Measurements from ENCODE around the gene AADACL4. TPM values are rescaled to one million over a fixed set of nuclear protein-coding genes. Genes with fewer than 3 reads are reported as not detected.

The AADACL4 gene
- total RNA-seq (2012; rRNA removed): not detected in 2 replicates

DNA sequence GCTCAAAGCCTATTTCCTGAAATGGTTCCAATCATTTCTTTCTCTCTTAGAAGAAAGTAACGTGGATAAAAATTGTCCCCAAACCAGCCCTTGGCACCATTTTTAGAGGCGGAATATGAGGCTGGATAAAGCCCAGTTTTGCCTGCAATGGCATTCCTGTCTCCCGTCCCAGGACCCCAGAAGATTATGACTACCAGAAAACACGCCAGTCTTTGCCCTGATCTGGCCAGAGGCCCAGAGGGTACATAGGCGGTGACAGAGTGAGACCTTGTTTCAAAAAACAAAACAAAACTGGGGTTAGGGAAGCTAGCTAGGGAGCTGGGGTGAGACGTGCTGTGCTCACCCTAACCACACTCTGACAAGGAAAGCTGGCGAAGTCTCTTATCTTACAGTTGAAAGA, at the start of gene AADACL4:
TSS of gene AADACL4 (plus strand) at position 301 of the 400 bp plus-strand sequence. CDS start 462 bp downstream, outside the sequence.
- Histone ChIP-seq H3K36me3 (ENCODE audit: insufficient read depth, low read length) (no peaks in the 10 kb centered on the region), H3K9ac (ENCODE audit: low read depth, low read length) (no peak within 1 kb of the TSS)

DNA sequence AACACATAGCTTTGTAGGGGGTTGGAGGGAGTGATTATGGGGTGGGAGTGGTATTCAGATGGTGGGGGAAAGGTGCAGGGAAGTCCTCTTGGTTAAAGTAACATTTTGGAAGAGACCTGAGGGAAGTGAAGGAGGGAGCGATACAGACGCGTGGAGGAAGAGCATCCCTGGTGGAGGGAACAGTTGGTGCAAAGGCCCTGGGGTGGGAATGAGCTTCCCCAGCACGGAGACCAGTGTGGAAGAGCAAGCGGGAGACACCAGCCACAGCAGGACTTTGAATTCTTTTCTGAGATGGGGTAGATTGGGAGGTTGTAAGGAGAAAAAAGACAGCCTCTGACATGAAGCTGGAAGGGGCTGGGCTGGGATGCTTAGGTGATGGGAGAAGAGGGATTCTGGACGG, 49.4 kb upstream of the AADACL4 start:
- Histone ChIP-seq H3K4me2 (ENCODE audit: low read length) (peak overlapping the region; percentile 70), H3K36me3 (ENCODE audit: insufficient read depth, low read length) (no peaks in the 10 kb centered on the region), H3K27me3 (ENCODE audit: control insufficient read depth, insufficient read depth, low read length) (peaks cover 50% of the 10 kb centered on the region), H3K4me3 (ENCODE audit: low read length) (no peak overlapping the region), H3K9me3 (replicated peaks; ENCODE audit: low read length) (no peaks in the 10 kb centered on the region), H3K4me1 (ENCODE audit: control insufficient read depth, insufficient read depth, low read length) (peaks cover 37% of the 10 kb centered on the region), H3K9ac (ENCODE audit: low read depth, low read length) (no peak overlapping the region)

More for the DNA sequence above, at the start of gene AADACL4:
- H3K4me3 ChIP-seq (ENCODE audit: low read length): no peak within 1 kb of the TSS
- H3K4me2 ChIP-seq (ENCODE audit: low read length): no peak within 1 kb of the TSS
- peaks cover 28% of the 10 kb centered on the region for H3K27me3 ChIP-seq (ENCODE audit: control insufficient read depth, insufficient read depth, low read length)
- H3K4me1 ChIP-seq (ENCODE audit: control insufficient read depth, insufficient read depth, low read length): no peaks in the 10 kb centered on the region
- peaks cover 17% of the 10 kb centered on the region for H3K9me3 ChIP-seq (replicated peaks; ENCODE audit: low read length)

DNA sequence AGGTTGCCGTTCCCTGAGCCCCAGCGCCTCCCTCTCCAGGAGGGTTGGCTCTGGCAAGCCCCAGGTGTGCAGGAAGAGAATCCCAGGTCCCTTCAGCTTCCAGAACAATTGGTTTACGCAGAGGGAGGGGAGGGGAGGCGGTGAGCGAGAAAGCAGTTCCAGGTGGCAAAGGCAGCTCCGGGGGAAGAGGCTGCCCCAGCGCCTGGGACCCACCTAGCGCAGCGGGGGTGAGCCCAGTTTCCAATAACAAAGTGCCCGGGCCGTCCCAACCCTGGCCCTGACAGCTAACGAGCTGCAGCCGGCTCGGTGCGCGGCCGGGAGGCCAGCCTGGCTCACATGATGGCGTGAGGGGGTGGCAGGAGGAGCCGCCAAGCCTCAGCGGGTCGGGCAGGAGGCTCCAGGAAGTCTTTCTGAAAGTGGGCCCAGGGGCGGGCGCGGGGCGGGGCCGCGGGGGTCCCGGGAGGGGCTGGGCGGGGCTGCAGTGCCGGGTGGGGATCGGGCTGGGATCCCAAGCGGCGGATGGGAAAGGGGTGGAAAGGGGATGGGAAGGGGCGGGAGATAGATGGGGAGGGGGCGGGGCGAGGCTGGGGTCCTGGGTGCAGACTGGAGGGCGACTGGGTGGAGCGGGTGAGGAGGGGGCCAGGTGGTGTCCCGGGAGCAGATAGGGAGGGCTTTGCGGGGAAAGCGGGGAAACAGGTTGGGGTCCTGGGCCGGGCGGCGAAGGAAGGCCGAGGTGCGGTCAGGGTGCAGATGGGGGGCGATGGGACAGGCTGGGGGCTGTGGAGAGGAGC, 48.7 kb upstream of the AADACL4 start:
- H3K4me3 ChIP-seq (ENCODE audit: low read length): peak overlapping the region; percentile 41

DNA sequence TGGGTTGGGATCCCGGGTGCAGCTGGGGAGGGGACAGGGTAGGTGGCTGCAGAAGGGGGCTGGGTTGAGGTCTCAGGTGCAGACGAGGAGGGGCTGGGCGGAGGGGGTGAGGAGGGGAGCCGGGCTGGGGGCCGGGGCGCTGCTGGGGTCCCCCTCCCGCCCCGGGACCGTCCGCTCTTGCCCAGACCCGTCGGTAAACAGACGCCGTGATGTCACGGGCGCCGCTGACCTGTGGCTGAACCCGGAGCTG, 48.2 kb upstream of the AADACL4 start:
- H3K27me3 ChIP-seq (ENCODE audit: control insufficient read depth, insufficient read depth, low read length): peaks cover 55% of the 10 kb centered on the region
- no peaks in the 10 kb centered on the region for H3K9me3 ChIP-seq (replicated peaks; ENCODE audit: low read length)
- peak overlapping the region; percentile 60 for H3K4me3 ChIP-seq (ENCODE audit: low read length)
- H3K9ac ChIP-seq (ENCODE audit: low read depth, low read length): no peak overlapping the region
- peak overlapping the region; percentile 88 for H3K4me2 ChIP-seq (ENCODE audit: low read length)
- H3K4me1 ChIP-seq (ENCODE audit: control insufficient read depth, insufficient read depth, low read length): peaks cover 41% of the 10 kb centered on the region
- H3K36me3 ChIP-seq (ENCODE audit: insufficient read depth, low read length): no peaks in the 10 kb centered on the region

More for the DNA sequence above, 48.7 kb upstream of the AADACL4 start:
- Histone ChIP-seq H3K9ac (ENCODE audit: low read depth, low read length) (peak overlapping the region; percentile 24), H3K4me2 (ENCODE audit: low read length) (peak overlapping the region; percentile 70), H3K27me3 (ENCODE audit: control insufficient read depth, insufficient read depth, low read length) (peaks cover 53% of the 10 kb centered on the region), H3K9me3 (replicated peaks; ENCODE audit: low read length) (no peaks in the 10 kb centered on the region), H3K4me1 (ENCODE audit: control insufficient read depth, insufficient read depth, low read length) (peaks cover 38% of the 10 kb centered on the region), H3K36me3 (ENCODE audit: insufficient read depth, low read length) (no peaks in the 10 kb centered on the region)

DNA sequence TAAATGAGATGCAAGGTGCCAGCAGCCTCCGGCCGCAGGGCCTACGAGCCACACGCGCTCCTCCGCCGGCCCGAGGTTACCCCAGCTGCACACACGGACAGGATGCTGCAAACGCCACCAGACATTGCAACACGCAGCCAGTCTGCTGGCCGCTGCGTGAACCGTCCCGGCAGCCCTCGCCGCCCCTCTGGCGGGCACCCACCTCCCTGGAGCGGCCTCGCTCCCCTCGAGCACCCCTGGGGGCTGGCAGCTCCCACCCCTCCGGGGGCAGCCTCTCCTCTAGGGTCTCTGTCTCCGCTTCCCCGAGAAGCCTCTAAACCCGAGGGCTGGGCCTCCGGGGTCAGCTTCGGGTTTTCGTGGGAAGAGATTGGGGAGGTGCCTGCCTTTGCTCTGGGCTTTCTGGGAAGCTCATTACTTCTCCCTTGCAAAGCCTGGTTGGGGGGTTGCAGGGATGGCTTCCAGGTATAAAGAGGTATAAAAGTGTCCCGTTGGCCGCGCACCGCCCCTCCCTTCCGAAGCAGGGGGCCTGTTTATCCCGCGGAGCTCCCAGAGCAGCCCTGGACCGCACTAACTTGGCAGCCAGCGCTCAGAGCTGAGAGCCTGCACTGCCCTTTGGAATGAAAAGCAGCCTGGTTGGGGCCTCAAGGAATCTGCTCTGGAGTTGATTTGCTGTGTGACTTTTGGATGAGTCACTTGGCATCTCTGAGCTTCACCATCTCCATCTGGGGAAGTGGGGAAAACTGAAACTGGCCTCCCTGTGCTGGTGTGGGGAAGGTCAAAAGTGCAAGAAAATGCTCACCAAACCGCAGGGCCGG, 47.7 kb upstream of the AADACL4 start:
- H3K4me3 ChIP-seq (ENCODE audit: low read length): peak overlapping the region; percentile 60
- H3K4me2 ChIP-seq (ENCODE audit: low read length): peak overlapping the region; percentile 88
- no peaks in the 10 kb centered on the region for H3K36me3 ChIP-seq (ENCODE audit: insufficient read depth, low read length)
- peak overlapping the region; percentile 75 for H3K9ac ChIP-seq (ENCODE audit: low read depth, low read length)
- no peaks in the 10 kb centered on the region for H3K9me3 ChIP-seq (replicated peaks; ENCODE audit: low read length)
- H3K27me3 ChIP-seq (ENCODE audit: control insufficient read depth, insufficient read depth, low read length): peaks cover 51% of the 10 kb centered on the region
- H3K4me1 ChIP-seq (ENCODE audit: control insufficient read depth, insufficient read depth, low read length): peaks cover 39% of the 10 kb centered on the region

DNA sequence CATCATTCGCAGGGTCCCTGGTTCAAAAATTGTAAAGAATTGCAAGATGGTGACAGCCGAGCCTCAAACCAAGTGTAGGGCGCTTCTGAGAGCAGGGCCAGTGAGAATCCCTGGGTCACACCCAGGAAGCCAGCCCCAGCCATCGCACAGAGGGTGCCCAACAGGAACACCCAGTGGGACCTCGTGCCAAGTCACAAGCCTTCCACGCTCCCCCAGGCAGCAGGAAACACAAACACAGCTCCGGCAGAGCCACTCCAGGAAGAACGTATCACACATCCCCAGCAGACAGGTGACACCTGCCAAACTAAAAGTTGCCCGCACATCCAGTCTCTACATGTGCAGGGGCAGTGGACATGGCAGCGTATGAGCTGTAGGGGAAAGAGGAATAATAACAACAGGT, 46.1 kb upstream of the AADACL4 start:
- Histone ChIP-seq H3K27me3 (ENCODE audit: control insufficient read depth, insufficient read depth, low read length) (peaks cover 36% of the 10 kb centered on the region), H3K9ac (ENCODE audit: low read depth, low read length) (no peak overlapping the region), H3K4me1 (ENCODE audit: control insufficient read depth, insufficient read depth, low read length) (peaks cover 51% of the 10 kb centered on the region), H3K4me2 (ENCODE audit: low read length) (no peak overlapping the region), H3K36me3 (ENCODE audit: insufficient read depth, low read length) (no peaks in the 10 kb centered on the region), H3K4me3 (ENCODE audit: low read length) (no peak overlapping the region), H3K9me3 (replicated peaks; ENCODE audit: low read length) (no peaks in the 10 kb centered on the region)

DNA sequence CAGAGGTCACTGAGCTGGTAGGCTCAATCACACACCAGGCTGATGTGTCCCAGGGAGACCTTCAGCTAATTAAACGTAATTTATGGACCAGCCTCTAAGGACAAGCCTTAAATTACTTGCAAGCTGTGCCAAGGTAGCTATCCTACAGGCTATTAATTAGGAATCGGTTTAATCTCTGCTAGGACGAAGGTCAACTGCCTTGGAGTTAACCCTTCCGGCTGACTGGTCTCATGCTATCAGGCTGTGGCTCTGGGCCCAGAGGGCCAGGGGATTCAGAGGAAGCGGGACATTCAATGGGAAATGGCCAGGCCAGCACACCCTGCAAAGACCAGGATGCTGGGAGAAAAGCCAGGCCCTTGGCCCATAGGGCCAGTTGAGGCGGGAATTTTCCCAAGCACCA, 44.9 kb upstream of the AADACL4 start:
- Histone ChIP-seq H3K36me3 (ENCODE audit: insufficient read depth, low read length) (no peaks in the 10 kb centered on the region), H3K9ac (ENCODE audit: low read depth, low read length) (no peak overlapping the region), H3K9me3 (replicated peaks; ENCODE audit: low read length) (no peaks in the 10 kb centered on the region), H3K4me2 (ENCODE audit: low read length) (no peak overlapping the region), H3K4me1 (ENCODE audit: control insufficient read depth, insufficient read depth, low read length) (peaks cover 56% of the 10 kb centered on the region), H3K27me3 (ENCODE audit: control insufficient read depth, insufficient read depth, low read length) (peaks cover 28% of the 10 kb centered on the region), H3K4me3 (ENCODE audit: low read length) (no peak overlapping the region)

DNA sequence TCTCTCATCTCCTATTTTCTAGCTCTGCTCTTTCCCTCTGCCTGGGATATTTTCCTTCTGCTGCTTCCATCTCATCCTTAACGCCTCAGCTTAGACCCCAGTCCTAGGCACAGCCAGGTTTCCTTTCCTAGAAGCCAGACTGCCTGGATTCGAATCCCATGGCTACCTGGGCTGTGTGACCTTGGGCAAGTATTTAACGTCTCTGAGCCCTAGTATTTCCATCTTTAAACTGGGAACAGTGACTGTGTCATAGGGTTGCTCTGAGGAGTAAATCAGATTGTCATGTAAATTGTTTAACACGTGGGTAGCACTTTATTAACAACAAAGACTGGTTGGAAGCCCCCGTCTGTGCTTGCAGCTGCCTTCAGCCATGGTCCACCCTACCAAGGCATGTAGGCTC, 44.2 kb upstream of the AADACL4 start:
- H3K9me3 ChIP-seq (replicated peaks; ENCODE audit: low read length): no peaks in the 10 kb centered on the region
- peaks cover 21% of the 10 kb centered on the region for H3K27me3 ChIP-seq (ENCODE audit: control insufficient read depth, insufficient read depth, low read length)
- no peak overlapping the region for H3K4me3 ChIP-seq (ENCODE audit: low read length)
- no peaks in the 10 kb centered on the region for H3K36me3 ChIP-seq (ENCODE audit: insufficient read depth, low read length)
- H3K4me2 ChIP-seq (ENCODE audit: low read length): no peak overlapping the region
- peaks cover 61% of the 10 kb centered on the region for H3K4me1 ChIP-seq (ENCODE audit: control insufficient read depth, insufficient read depth, low read length)
- H3K9ac ChIP-seq (ENCODE audit: low read depth, low read length): no peak overlapping the region

DNA sequence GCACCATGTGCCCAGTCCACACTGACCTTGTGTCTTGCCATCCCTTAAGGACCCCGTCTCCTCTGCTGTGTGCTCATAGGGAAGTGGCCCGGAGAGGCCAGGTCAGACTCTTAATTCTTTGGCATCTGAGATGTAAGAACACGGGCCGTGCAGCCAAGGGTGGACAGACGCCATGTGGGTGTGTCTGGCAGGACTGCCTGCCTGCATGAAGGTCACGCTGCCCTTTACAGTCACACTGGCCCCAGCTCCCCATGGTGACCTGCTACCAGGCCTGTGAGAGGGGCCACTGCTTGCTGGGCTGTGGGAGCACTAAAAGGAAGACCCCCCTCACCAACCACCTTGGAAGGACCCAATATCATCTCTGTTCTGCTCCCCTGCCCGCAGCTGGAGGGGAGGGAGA, 43.5 kb upstream of the AADACL4 start:
- peaks cover 17% of the 10 kb centered on the region for H3K27me3 ChIP-seq (ENCODE audit: control insufficient read depth, insufficient read depth, low read length)
- H3K36me3 ChIP-seq (ENCODE audit: insufficient read depth, low read length): no peaks in the 10 kb centered on the region
- H3K4me3 ChIP-seq (ENCODE audit: low read length): no peak overlapping the region
- H3K9me3 ChIP-seq (replicated peaks; ENCODE audit: low read length): no peaks in the 10 kb centered on the region
- peaks cover 58% of the 10 kb centered on the region for H3K4me1 ChIP-seq (ENCODE audit: control insufficient read depth, insufficient read depth, low read length)
- no peak overlapping the region for H3K4me2 ChIP-seq (ENCODE audit: low read length)
- no peak overlapping the region for H3K9ac ChIP-seq (ENCODE audit: low read depth, low read length)

DNA sequence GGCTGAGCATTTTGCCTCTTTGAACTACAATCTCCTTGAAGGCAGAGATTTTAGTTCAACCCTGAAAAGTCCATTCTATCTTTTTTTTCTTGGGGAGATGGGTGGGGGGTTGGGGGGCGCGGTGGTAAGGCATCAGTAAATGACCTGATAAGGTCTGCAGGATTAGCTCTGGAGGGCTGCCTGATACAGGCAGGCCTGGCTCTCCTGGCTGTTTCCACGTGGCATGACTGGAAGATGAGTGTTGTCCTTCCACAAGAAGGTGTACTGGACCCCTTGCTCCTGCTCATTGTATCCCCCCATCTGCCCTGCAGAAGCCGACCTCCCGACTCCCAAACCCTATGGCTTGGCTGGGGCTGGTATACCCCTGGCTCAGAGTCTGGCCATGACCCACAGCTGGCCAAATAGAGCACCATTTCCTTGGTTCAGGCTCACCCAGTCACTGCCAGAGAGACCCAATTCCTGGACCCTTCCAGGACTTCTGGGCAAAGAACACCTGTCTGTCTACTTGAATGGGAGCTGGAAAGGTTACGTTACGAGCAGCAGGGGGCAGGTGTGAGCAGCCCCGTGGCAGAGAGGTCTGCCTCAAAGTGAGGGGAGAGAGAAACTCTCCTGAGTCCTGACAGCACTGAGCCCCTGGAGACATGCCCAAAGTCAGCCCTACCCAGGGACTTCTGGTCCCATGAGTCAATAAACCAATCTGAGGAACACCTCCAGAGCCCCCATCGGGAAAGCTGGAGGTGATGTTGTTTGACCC, 42.8 kb upstream of the AADACL4 start:
- H3K9me3 ChIP-seq (replicated peaks; ENCODE audit: low read length): no peaks in the 10 kb centered on the region
- H3K36me3 ChIP-seq (ENCODE audit: insufficient read depth, low read length): no peaks in the 10 kb centered on the region
- no peak overlapping the region for H3K4me3 ChIP-seq (ENCODE audit: low read length)
- peaks cover 55% of the 10 kb centered on the region for H3K4me1 ChIP-seq (ENCODE audit: control insufficient read depth, insufficient read depth, low read length)
- no peak overlapping the region for H3K9ac ChIP-seq (ENCODE audit: low read depth, low read length)
- peaks cover 17% of the 10 kb centered on the region for H3K27me3 ChIP-seq (ENCODE audit: control insufficient read depth, insufficient read depth, low read length)
- H3K4me2 ChIP-seq (ENCODE audit: low read length): no peak overlapping the region
